Hematopoietic multipotent progenitor cell treated with erythropoietin and hydrocortisone succinate and interleukin-3 and kit ligand, for 8 days (in vitro differentiated cells): ENCODE measurements around the gene TNRC6C.

Source experiments
- DNase-seq: peaks from one replicate; pipeline ENCODE4 v3.0.0-alpha.2; 2015

TNRC6C gene

GRCh38 chr17:78016852-78017251 lies 58.3 kb downstream of the TNRC6C start:
- DNase-seq: peak; percentile 79

- peak; percentile 80 for DNase-seq
Measured at GRCh38 chr17:78019367-78019975, 61.0 kb downstream of the TNRC6C start.

- no peak for DNase-seq
Measured at GRCh38 chr17:78019976-78020716, 61.6 kb downstream of the TNRC6C start.

- DNase-seq: no peak
Measured at GRCh38 chr17:78020717-78021108, 62.2 kb downstream of the TNRC6C start.

- no peak for DNase-seq
Measured at GRCh38 chr17:78022425-78022824, 63.9 kb downstream of the TNRC6C start.

- no peak for DNase-seq
Measured at GRCh38 chr17:78023042-78023441, 64.5 kb downstream of the TNRC6C start.

- no peak for DNase-seq
Measured at GRCh38 chr17:78026381-78026780, 67.9 kb downstream of the TNRC6C start.

GRCh38 chr17:78027121-78027520 lies 68.6 kb downstream of the TNRC6C start:
- no peak for DNase-seq

GRCh38 chr17:78029697-78030096 lies 71.2 kb downstream of the TNRC6C start:
- DNase-seq: peak; percentile 94

- DNase-seq: no peak
Measured at GRCh38 chr17:78031435-78031834, 72.9 kb downstream of the TNRC6C start.

GRCh38 chr17:78032166-78032565 lies 73.7 kb downstream of the TNRC6C start:
- peak; percentile 79 for DNase-seq

GRCh38 chr17:78034429-78035091 lies 76.1 kb downstream of the TNRC6C start:
- no peak for DNase-seq

GRCh38 chr17:78037280-78037679 lies 78.8 kb downstream of the TNRC6C start:
- DNase-seq: no peak

- DNase-seq: no peak
Measured at GRCh38 chr17:78038748-78039288, 80.3 kb downstream of the TNRC6C start.

GRCh38 chr17:78039581-78039980 lies 81.1 kb downstream of the TNRC6C start:
- no peak for DNase-seq

GRCh38 chr17:78040440-78041385 lies 82.2 kb downstream of the TNRC6C start:
- no peak for DNase-seq

- no peak for DNase-seq
Measured at GRCh38 chr17:78041386-78042179, 83.1 kb downstream of the TNRC6C start.

- no peak for DNase-seq
Measured at GRCh38 chr17:78042542-78042941, 84.0 kb downstream of the TNRC6C start.

- no peak for DNase-seq
Measured at GRCh38 chr17:78043031-78043430, 84.5 kb downstream of the TNRC6C start.

- no peak for DNase-seq
Measured at GRCh38 chr17:78044280-78044835, 85.9 kb downstream of the TNRC6C start.

- no peak for DNase-seq
Measured at GRCh38 chr17:78045316-78045715, 86.8 kb downstream of the TNRC6C start.
